ENCODE data around the gene KCNJ6.

- TF ChIP-seq CTCF (IDR thresholded peaks at IDR 0.05 in 2 of 3, conservative IDR thresholded peaks at IDR 0.05 in 1 of 3; ENCODE audit: insufficient read depth in 2 of 3, low read depth in 1 of 3, low read length in 3 of 3) (no peak), JUNB (CRISPR knock-in tag; conservative IDR thresholded peaks at IDR 0.05) (no peak), E2F1 (CRISPR knock-in tag; IDR thresholded peaks at IDR 0.05) (no peak), LEF1 (IDR thresholded peaks at IDR 0.05) (no peak), CBX5 (IDR thresholded peaks at IDR 0.05; ENCODE audit: borderline replicate concordance, low read depth) (no peak), USF2 (CRISPR knock-in tag; IDR thresholded peaks at IDR 0.05) (no peak), SAFB2 (IDR thresholded peaks at IDR 0.05; ENCODE audit: borderline replicate concordance, low read depth, low read length, severe bottlenecking) (no peak), CBFA2T3 (IDR thresholded peaks at IDR 0.05) (no peak), GABPA (tag; conservative IDR thresholded peaks at IDR 0.05; ENCODE audit: low read depth) (no peak), JUND (IDR thresholded peaks at IDR 0.05; ENCODE audit: borderline replicate concordance, low read depth, low read length) (no peak), JUND (tag; IDR thresholded peaks at IDR 0.05; ENCODE audit: borderline replicate concordance, low read depth, low read length) (no peak), CEBPZ (IDR thresholded peaks at IDR 0.05; ENCODE audit: borderline replicate concordance, low read depth, low read length) (no peak), MTA3 (IDR thresholded peaks at IDR 0.05; ENCODE audit: borderline replicate concordance) (no peak), FOSL1 (tag; conservative IDR thresholded peaks at IDR 0.05) (no peak)
Measured at GRCh38 chr21:37660709-37661108, 255.5 kb downstream of the KCNJ6 start.

Measured in K562 (cell line).